GM23338 (cell line): ENCODE results near the gene XYLT1. TPM values are rescaled to one million over a fixed set of nuclear protein-coding genes. Genes with fewer than 3 reads are reported as not detected.

Source experiments
- ATAC-seq: fragments of 200-7000 bp; cut with Tn5 transposase; 3 replicates; pipeline ENCODE4 v1.9.1; 2020
- DNase-seq: peaks from one replicate; pipeline ENCODE4 v3.0.0-alpha.2; 2015; ENCODE audit warnings: low spot score
- H2AFZ ChIP-seq: fragments of 200-600 bp; sonication (generic); 2 replicates; pipeline ENCODE4 v1.8.0; 2016; ENCODE audit warnings: antibody characterized with exemption, mild to moderate bottlenecking, moderate library complexity
- H3F3A ChIP-seq: fragments of 200-600 bp; sonication (generic); replicated peaks from 2 replicates; pipeline ENCODE4 v1.8.0; 2017; ENCODE audit warnings: antibody characterized with exemption, mixed run types, low read depth
- H3K27ac ChIP-seq: fragments of 200-600 bp; sonication (generic); 2 replicates; pipeline ENCODE4 v1.6.1; 2016; ENCODE audit warnings: low read depth
- H3K27me3 ChIP-seq: fragments of 200-600 bp; sonication (generic); 2 replicates; pipeline ENCODE4 v1.8.0; 2016; ENCODE audit warnings: mild to moderate bottlenecking, mixed run types, moderate library complexity; ENCODE audit not compliant: insufficient read depth
- H3K36me3 ChIP-seq: fragments of 200-600 bp; sonication (generic); 2 replicates; pipeline ENCODE4 v1.8.0; 2016; ENCODE audit warnings: mild to moderate bottlenecking; ENCODE audit not compliant: insufficient read depth
- H3K4me1 ChIP-seq: fragments of 200-600 bp; sonication (generic); 2 replicates; pipeline ENCODE4 v1.8.0; 2016; ENCODE audit warnings: mild to moderate bottlenecking, moderate library complexity; ENCODE audit not compliant: insufficient read depth
- H3K4me2 ChIP-seq: fragments of 200-600 bp; sonication (generic); 2 replicates; pipeline ENCODE4 v1.7.1; 2017; ENCODE audit warnings: mixed run types
- H3K4me3 ChIP-seq: fragments of 200-600 bp; sonication (generic); 2 replicates; pipeline ENCODE4 v1.6.1; 2016; ENCODE audit warnings: mixed run types
- H3K79me2 ChIP-seq: fragments of 200-600 bp; sonication (generic); replicated peaks from 2 replicates; pipeline ENCODE4 v1.8.0; 2017; ENCODE audit warnings: mild to moderate bottlenecking; ENCODE audit not compliant: insufficient read depth
- H3K9me2 ChIP-seq: fragments of 200-600 bp; sonication (generic); 2 replicates; pipeline ENCODE4 v1.8.0; 2017; ENCODE audit not compliant: insufficient read depth
- H4K20me1 ChIP-seq: fragments of 200-600 bp; sonication (generic); replicated peaks from 2 replicates; pipeline ENCODE4 v1.8.0; 2017; ENCODE audit warnings: mild to moderate bottlenecking; ENCODE audit not compliant: insufficient read depth
- H3K27ac Mint-ChIP-seq: 2 replicates; pipeline ENCODE4 v1.8.0; 2020; ENCODE audit warnings: inconsistent platforms, mild to moderate bottlenecking, moderate library complexity, mixed read lengths
- H3K27me3 Mint-ChIP-seq: 3 replicates; pipeline ENCODE4 v1.8.0; 2022; ENCODE audit warnings: low read depth, mild to moderate bottlenecking, moderate library complexity, mixed read lengths, inconsistent platforms; ENCODE audit not compliant: insufficient read depth, poor library complexity
- H3K36me3 Mint-ChIP-seq: 3 replicates; pipeline ENCODE4 v1.8.0; 2021; ENCODE audit warnings: low read depth, mild to moderate bottlenecking, inconsistent platforms, moderate library complexity, mixed read lengths
- H3K4me1 Mint-ChIP-seq: 3 replicates; pipeline ENCODE4 v1.8.0; 2020; ENCODE audit warnings: mild to moderate bottlenecking, inconsistent platforms, mixed read lengths
- H3K4me3 Mint-ChIP-seq: 3 replicates; pipeline ENCODE4 v1.8.0; 2021; ENCODE audit warnings: moderate library complexity, mild to moderate bottlenecking, inconsistent platforms, mixed read lengths
- H3K9me3 Mint-ChIP-seq: 3 replicates; pipeline ENCODE4 v1.8.0; 2020; ENCODE audit warnings: moderate library complexity, mild to moderate bottlenecking, inconsistent platforms, mixed read lengths
- EZH2 ChIP-seq: fragments of 200-600 bp; sonication (generic); IDR thresholded peaks from one replicate; pipeline ENCODE4 v1.8.0; 2017; ENCODE audit warnings: antibody characterized with exemption, mild to moderate bottlenecking, low read depth; ENCODE audit not compliant: unreplicated experiment
- EZH2phosphoT487 ChIP-seq: fragments of 200-600 bp; sonication (generic); IDR thresholded peaks from one replicate; pipeline ENCODE4 v1.8.1; 2018; ENCODE audit warnings: antibody characterized with exemption; ENCODE audit not compliant: unreplicated experiment
- JUNB ChIP-seq: IDR thresholded peaks from one replicate; pipeline ENCODE4 v1.6.1; 2016; ENCODE audit warnings: antibody characterized with exemption; ENCODE audit not compliant: unreplicated experiment
- NANOG ChIP-seq: IDR thresholded peaks from 2 replicates; pipeline ENCODE4 v1.6.1; 2016; ENCODE audit warnings: antibody characterized with exemption, borderline replicate concordance
- POLR2AphosphoS5 ChIP-seq: IDR thresholded peaks from 2 replicates; pipeline ENCODE4 v1.6.1; 2016; ENCODE audit warnings: antibody characterized with exemption, low read depth
- STAT1 ChIP-seq: IDR thresholded peaks from one replicate; pipeline ENCODE4 v1.6.1; 2016; ENCODE audit warnings: antibody characterized with exemption; ENCODE audit not compliant: unreplicated experiment
- ZNF114 ChIP-seq: fragments of 250-450 bp; sonication (Bioruptor Pico); IDR thresholded peaks from 2 replicates; pipeline ENCODE4 v1.5.0; 2020; ENCODE audit warnings: mild to moderate bottlenecking, moderate library complexity
- ZNF331 ChIP-seq: fragments of 250-450 bp; sonication (Bioruptor Pico); IDR thresholded peaks from 2 replicates; pipeline ENCODE4 v1.5.0; 2020; ENCODE audit warnings: low read depth, mild to moderate bottlenecking, moderate library complexity
- polyA plus RNA-seq: library from polyadenylated mRNA; unstranded; fragments of >200 nt; fragmentation: Nextera tagmentation; extraction: Ambion mirVana; gene quantifications from 2 replicates; pipeline ENCODE4 v1.2.1, GENCODE V29; 2016
- total RNA-seq: library from RNA; depleted of rRNA; stranded (reverse); fragments of >200 nt; shearing (Covaris generic); gene quantifications from 2 replicates; pipeline ENCODE4 v1.2.3, GENCODE V29; 2014
- TF ChIP-seq, protein P1 (sequence below): IDR thresholded peaks from 2 replicates; pipeline ENCODE4 v1.6.1; 2016; ENCODE audit warnings: antibody characterized with exemption
- TF ChIP-seq, protein P2 (sequence below): fragments of 250-450 bp; sonication (Bioruptor Pico); IDR thresholded peaks from 2 replicates; pipeline ENCODE4 v1.5.0; 2020; ENCODE audit warnings: mild to moderate bottlenecking, moderate library complexity
- TF ChIP-seq, protein P3 (sequence below), 2 experiments: fragments of 200-600 bp in 1 of 2; sonication (generic) in 1 of 2; conservative IDR thresholded peaks; 2 replicates each; pipeline versions ENCODE4 v1.5.1 to v1.6.1; 2016 to 2017; ENCODE audit warnings: antibody characterized with exemption in 2 of 2, low read depth in 2 of 2, mild to moderate bottlenecking in 2 of 2, moderate library complexity in 1 of 2

XYLT1 gene
- total and polyA plus RNA-seq, 2 experiments from 2014 or later, result 3.5 to 24.7 TPM

- Mint-ChIP-seq H3K27ac (no peak overlapping the region), H3K9me3 (no peaks in the 10 kb centered on the region), H3K36me3 (no peaks in the 10 kb centered on the region; the same call in 1 of the 3 replicates), H3K4me1 (peaks cover 3% of the 10 kb centered on the region), H3K27me3 (peaks cover 2% of the 10 kb centered on the region), H3K4me3 (no peak overlapping the region)
- H3K4me1 ChIP-seq, result peaks cover 1% of the 10 kb centered on the region; the same call in 1 of the 2 replicates
- H3K27ac ChIP-seq, result no peak overlapping the region
- no peaks in the 10 kb centered on the region for H3F3A ChIP-seq
- TF ChIP-seq JUNB, result no peak
- TF ChIP-seq ZNF331 (CRISPR knock-in tag), result no peak
- TF ChIP-seq, protein P1, sequence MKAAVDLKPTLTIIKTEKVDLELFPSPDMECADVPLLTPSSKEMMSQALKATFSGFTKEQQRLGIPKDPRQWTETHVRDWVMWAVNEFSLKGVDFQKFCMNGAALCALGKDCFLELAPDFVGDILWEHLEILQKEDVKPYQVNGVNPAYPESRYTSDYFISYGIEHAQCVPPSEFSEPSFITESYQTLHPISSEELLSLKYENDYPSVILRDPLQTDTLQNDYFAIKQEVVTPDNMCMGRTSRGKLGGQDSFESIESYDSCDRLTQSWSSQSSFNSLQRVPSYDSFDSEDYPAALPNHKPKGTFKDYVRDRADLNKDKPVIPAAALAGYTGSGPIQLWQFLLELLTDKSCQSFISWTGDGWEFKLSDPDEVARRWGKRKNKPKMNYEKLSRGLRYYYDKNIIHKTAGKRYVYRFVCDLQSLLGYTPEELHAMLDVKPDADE, result no peak
- TF ChIP-seq ZNF114 (CRISPR knock-in tag), result no peak
- TF ChIP-seq STAT1, result no peak
- TF ChIP-seq EZH2, result no peak
- TF ChIP-seq NANOG, result no peak
- TF ChIP-seq EZH2phosphoT487, result no peak
- no peaks in the 10 kb centered on the region for H3K9me2 ChIP-seq
- H4K20me1 ChIP-seq, result peaks cover 12% of the 10 kb centered on the region
- no peak overlapping the region for H3K4me3 ChIP-seq
- no peaks in the 10 kb centered on the region for H3K36me3 ChIP-seq
- DNase-seq (no peak), ATAC-seq (no peak)
- no peaks in the 10 kb centered on the region; the same call in 1 of the 2 replicates for H3K79me2 ChIP-seq
- H2AFZ ChIP-seq, result no peak overlapping the region
- H3K27me3 ChIP-seq, result no peaks in the 10 kb centered on the region
- H3K4me2 ChIP-seq, result no peak overlapping the region
These were observed 238.3 kb downstream of the XYLT1 start for GRCh38 chr16:17232487-17232886.

DNA sequence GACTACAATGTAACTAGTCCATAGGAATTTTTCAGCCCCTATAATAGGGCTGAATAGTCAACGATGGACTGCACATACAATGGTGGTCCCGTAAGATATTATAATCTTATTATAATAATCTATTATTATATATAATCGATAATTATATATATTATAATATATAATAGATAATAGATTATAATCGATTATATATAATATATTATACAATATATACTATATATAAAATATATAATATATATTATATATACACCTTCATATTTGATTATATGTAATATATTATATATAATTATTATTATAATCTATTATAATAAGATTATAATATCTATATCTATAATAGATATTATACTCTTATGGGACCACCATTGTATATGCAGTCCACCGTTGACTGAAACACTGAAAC lies 238.8 kb downstream of the XYLT1 start:
- no peaks in the 10 kb centered on the region for H3K9me3 Mint-ChIP-seq
- H3K4me2 ChIP-seq, result no peak overlapping the region
- TF ChIP-seq POLR2AphosphoS5, result no peak
- no peak for TF ChIP-seq EZH2phosphoT487
- TF ChIP-seq EZH2, result no peak
- no peak for TF ChIP-seq JUNB
- no peak for TF ChIP-seq ZNF331 (CRISPR knock-in tag)
- no peak for TF ChIP-seq NANOG
- TF ChIP-seq ZNF114 (CRISPR knock-in tag), result no peak
- TF ChIP-seq, protein P1, result no peak
- TF ChIP-seq, protein P2, sequence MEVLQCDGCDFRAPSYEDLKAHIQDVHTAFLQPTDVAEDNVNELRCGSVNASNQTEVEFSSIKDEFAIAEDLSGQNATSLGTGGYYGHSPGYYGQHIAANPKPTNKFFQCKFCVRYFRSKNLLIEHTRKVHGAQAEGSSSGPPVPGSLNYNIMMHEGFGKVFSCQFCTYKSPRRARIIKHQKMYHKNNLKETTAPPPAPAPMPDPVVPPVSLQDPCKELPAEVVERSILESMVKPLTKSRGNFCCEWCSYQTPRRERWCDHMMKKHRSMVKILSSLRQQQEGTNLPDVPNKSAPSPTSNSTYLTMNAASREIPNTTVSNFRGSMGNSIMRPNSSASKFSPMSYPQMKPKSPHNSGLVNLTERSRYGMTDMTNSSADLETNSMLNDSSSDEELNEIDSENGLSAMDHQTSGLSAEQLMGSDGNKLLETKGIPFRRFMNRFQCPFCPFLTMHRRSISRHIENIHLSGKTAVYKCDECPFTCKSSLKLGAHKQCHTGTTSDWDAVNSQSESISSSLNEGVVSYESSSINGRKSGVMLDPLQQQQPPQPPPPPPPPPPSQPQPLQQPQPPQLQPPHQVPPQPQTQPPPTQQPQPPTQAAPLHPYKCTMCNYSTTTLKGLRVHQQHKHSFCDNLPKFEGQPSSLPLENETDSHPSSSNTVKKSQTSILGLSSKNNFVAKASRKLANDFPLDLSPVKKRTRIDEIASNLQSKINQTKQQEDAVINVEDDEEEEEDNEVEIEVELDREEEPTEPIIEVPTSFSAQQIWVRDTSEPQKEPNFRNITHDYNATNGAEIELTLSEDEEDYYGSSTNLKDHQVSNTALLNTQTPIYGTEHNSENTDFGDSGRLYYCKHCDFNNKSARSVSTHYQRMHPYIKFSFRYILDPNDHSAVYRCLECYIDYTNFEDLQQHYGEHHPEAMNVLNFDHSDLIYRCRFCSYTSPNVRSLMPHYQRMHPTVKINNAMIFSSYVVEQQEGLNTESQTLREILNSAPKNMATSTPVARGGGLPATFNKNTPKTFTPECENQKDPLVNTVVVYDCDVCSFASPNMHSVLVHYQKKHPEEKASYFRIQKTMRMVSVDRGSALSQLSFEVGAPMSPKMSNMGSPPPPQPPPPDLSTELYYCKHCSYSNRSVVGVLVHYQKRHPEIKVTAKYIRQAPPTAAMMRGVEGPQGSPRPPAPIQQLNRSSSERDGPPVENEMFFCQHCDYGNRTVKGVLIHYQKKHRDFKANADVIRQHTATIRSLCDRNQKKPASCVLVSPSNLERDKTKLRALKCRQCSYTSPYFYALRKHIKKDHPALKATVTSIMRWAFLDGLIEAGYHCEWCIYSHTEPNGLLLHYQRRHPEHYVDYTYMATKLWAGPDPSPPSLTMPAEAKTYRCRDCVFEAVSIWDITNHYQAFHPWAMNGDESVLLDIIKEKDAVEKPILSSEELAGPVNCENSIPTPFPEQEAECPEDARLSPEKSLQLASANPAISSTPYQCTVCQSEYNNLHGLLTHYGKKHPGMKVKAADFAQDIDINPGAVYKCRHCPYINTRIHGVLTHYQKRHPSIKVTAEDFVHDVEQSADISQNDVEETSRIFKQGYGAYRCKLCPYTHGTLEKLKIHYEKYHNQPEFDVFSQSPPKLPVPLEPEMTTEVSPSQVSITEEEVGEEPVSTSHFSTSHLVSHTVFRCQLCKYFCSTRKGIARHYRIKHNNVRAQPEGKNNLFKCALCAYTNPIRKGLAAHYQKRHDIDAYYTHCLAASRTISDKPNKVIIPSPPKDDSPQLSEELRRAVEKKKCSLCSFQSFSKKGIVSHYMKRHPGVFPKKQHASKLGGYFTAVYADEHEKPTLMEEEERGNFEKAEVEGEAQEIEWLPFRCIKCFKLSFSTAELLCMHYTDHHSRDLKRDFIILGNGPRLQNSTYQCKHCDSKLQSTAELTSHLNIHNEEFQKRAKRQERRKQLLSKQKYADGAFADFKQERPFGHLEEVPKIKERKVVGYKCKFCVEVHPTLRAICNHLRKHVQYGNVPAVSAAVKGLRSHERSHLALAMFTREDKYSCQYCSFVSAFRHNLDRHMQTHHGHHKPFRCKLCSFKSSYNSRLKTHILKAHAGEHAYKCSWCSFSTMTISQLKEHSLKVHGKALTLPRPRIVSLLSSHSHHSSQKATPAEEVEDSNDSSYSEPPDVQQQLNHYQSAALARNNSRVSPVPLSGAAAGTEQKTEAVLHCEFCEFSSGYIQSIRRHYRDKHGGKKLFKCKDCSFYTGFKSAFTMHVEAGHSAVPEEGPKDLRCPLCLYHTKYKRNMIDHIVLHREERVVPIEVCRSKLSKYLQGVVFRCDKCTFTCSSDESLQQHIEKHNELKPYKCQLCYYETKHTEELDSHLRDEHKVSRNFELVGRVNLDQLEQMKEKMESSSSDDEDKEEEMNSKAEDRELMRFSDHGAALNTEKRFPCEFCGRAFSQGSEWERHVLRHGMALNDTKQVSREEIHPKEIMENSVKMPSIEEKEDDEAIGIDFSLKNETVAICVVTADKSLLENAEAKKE (CRISPR knock-in tag), result no peak
- TF ChIP-seq, protein P3, sequence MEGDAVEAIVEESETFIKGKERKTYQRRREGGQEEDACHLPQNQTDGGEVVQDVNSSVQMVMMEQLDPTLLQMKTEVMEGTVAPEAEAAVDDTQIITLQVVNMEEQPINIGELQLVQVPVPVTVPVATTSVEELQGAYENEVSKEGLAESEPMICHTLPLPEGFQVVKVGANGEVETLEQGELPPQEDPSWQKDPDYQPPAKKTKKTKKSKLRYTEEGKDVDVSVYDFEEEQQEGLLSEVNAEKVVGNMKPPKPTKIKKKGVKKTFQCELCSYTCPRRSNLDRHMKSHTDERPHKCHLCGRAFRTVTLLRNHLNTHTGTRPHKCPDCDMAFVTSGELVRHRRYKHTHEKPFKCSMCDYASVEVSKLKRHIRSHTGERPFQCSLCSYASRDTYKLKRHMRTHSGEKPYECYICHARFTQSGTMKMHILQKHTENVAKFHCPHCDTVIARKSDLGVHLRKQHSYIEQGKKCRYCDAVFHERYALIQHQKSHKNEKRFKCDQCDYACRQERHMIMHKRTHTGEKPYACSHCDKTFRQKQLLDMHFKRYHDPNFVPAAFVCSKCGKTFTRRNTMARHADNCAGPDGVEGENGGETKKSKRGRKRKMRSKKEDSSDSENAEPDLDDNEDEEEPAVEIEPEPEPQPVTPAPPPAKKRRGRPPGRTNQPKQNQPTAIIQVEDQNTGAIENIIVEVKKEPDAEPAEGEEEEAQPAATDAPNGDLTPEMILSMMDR (conservative IDR thresholded peaks at IDR 0.05; ENCODE audit: low read depth in 2 of 2), result no peak
- TF ChIP-seq STAT1, result no peak

More for the DNA sequence above, 238.8 kb downstream of the XYLT1 start:
- Mint-ChIP-seq H3K4me1 (peaks cover 8% of the 10 kb centered on the region), H3K36me3 (no peaks in the 10 kb centered on the region; the same call in 1 of the 3 replicates), H3K4me3 (no peak overlapping the region), H3K27ac (no peak overlapping the region), H3K27me3 (peaks cover 2% of the 10 kb centered on the region)
- ATAC-seq (no peak), DNase-seq (no peak)
- H3K36me3 ChIP-seq, result no peaks in the 10 kb centered on the region
- H3K27me3 ChIP-seq, result no peaks in the 10 kb centered on the region
- H3K79me2 ChIP-seq, result no peaks in the 10 kb centered on the region; the same call in 1 of the 2 replicates
- H3K27ac ChIP-seq, result no peak overlapping the region
- H3F3A ChIP-seq, result no peaks in the 10 kb centered on the region
- peaks cover 3% of the 10 kb centered on the region; the same call in 1 of the 2 replicates for H3K4me1 ChIP-seq
- H2AFZ ChIP-seq, result no peak overlapping the region
- no peaks in the 10 kb centered on the region for H3K9me2 ChIP-seq
- H4K20me1 ChIP-seq, result peaks cover 14% of the 10 kb centered on the region
- no peak overlapping the region for H3K4me3 ChIP-seq
